Endothelial cell of umbilical vein (primary cell): ENCODE measurements around the gene MAL.

Experiments used
- MYC ChIP-seq: IDR thresholded peaks from one replicate; pipeline ENCODE4 v1.6.1; 2011; ENCODE audit warnings: mild to moderate bottlenecking, low read depth, low read length
- POLR2A ChIP-seq: IDR thresholded peaks from 2 replicates; pipeline ENCODE4 v1.6.1; 2012; ENCODE audit warnings: low read depth, mild to moderate bottlenecking, control low read depth, low read length
- POLR2AphosphoS5 ChIP-seq: IDR thresholded peaks from 2 replicates; pipeline ENCODE4 v1.6.1; 2012; ENCODE audit warnings: low read depth, mild to moderate bottlenecking, control low read depth, low read length, moderate library complexity; ENCODE audit not compliant: insufficient read depth
- TF ChIP-seq, protein P1 (sequence below), 2 donors: IDR thresholded peaks; 1 replicate in 1 of 2; 2 replicates in 1 of 2; pipeline ENCODE4 v1.5.1; 2011; ENCODE audit warnings: low read length in 2 of 2, mild to moderate bottlenecking in 2 of 2, moderate library complexity in 2 of 2, control low read depth in 1 of 2, inconsistent platforms in 1 of 2, low read depth in 1 of 2; ENCODE audit not compliant: insufficient read depth in 1 of 2; ENCODE audit errors: extremely low read depth in 1 of 2

DNA sequence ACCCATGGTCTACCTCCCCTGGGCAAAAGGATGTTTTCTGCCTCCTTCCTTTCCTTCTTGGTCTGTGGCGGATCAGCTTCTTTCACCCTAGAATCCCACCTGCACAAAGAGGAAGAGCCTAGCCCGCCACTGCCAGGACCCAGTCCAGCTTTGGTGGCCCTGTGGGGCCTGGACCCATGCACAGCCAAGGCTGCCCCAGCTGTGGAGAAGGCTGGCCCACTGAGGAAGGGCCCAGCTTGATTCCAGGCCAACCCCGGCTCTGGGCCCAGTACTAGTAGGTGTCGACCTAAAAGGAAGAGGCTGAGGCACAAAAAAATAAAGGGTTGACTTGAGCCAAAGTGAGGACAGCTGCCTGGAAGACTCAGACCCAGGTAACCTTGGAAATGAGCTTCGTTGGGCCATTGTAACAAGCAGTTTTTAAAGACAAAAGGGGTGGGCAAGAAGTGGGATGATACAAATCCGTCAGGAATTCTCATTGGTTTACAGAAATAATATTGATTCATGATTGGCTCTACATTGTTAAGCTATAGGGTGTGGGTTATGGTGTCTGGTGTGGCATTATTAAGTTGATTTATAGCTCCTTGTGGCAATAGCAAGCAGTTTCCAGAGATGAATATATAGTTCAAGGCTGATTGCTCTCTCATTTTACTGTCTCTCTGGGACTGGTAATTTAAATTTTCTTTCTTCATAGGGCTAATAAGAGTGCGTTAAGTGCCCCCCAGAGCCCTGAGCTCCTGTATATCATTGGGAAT, 29.8 kb upstream of the MAL start:
- TF ChIP-seq, protein P1, sequence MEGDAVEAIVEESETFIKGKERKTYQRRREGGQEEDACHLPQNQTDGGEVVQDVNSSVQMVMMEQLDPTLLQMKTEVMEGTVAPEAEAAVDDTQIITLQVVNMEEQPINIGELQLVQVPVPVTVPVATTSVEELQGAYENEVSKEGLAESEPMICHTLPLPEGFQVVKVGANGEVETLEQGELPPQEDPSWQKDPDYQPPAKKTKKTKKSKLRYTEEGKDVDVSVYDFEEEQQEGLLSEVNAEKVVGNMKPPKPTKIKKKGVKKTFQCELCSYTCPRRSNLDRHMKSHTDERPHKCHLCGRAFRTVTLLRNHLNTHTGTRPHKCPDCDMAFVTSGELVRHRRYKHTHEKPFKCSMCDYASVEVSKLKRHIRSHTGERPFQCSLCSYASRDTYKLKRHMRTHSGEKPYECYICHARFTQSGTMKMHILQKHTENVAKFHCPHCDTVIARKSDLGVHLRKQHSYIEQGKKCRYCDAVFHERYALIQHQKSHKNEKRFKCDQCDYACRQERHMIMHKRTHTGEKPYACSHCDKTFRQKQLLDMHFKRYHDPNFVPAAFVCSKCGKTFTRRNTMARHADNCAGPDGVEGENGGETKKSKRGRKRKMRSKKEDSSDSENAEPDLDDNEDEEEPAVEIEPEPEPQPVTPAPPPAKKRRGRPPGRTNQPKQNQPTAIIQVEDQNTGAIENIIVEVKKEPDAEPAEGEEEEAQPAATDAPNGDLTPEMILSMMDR (IDR thresholded peaks at IDR 0.05; ENCODE audit: extremely low read depth in 1 of 2, insufficient read depth in 1 of 2, low read depth in 1 of 2, low read length in 2 of 2) = no peak
- no peak for TF ChIP-seq POLR2AphosphoS5
- TF ChIP-seq POLR2A = no peak
- no peak for TF ChIP-seq MYC
